Memory B cell (primary cell): ENCODE results near the gene CASP7.

ENCODE experiments used
- ATAC-seq: fragments of 150-1000 bp; cut with Tn5 transposase; 2 replicates; pipeline ENCODE4 v1.10.0; 2021; ENCODE audit warnings: low read depth, mild to moderate bottlenecking, moderate library complexity
- DNase-seq, 2 donors: peaks; one replicate each; pipeline ENCODE4 v3.0.0; 2022; ENCODE audit warnings: low spot score in 2 of 2
- H3K27ac Mint-ChIP-seq: one replicate; pipeline ENCODE4 v1.8.0; 2022; ENCODE audit warnings: mild to moderate bottlenecking, moderate library complexity, mixed read lengths
- H3K27me3 Mint-ChIP-seq: one replicate; pipeline ENCODE4 v1.8.0; 2022; ENCODE audit warnings: mixed read lengths
- H3K36me3 Mint-ChIP-seq: one replicate; pipeline ENCODE4 v1.8.0; 2022; ENCODE audit warnings: mild to moderate bottlenecking, mixed read lengths
- H3K4me1 Mint-ChIP-seq: one replicate; pipeline ENCODE4 v1.8.0; 2022; ENCODE audit warnings: mixed read lengths
- H3K4me3 Mint-ChIP-seq: one replicate; pipeline ENCODE4 v1.8.0; 2022; ENCODE audit warnings: mild to moderate bottlenecking, moderate library complexity, mixed read lengths
- H3K9me3 Mint-ChIP-seq: one replicate; pipeline ENCODE4 v1.8.0; 2022; ENCODE audit warnings: mixed read lengths

CASP7 gene

GRCh38 chr10:113712024-113712423, 32.3 kb downstream of the CASP7 start:
- Mint-ChIP-seq H3K9me3 (no peaks in the 10 kb centered on the region), H3K27ac (no peak overlapping the region), H3K27me3 (no peaks in the 10 kb centered on the region), H3K4me1 (peaks cover 25% of the 10 kb centered on the region), H3K4me3 (no peak overlapping the region), H3K36me3 (peaks cover 33% of the 10 kb centered on the region)
- no peak for ATAC-seq
- no peak for DNase-seq

- Mint-ChIP-seq H3K27ac (no peak overlapping the region), H3K36me3 (peaks cover 34% of the 10 kb centered on the region), H3K27me3 (no peaks in the 10 kb centered on the region), H3K4me3 (no peak overlapping the region), H3K9me3 (no peaks in the 10 kb centered on the region), H3K4me1 (peaks cover 23% of the 10 kb centered on the region)
- ATAC-seq (no peak), DNase-seq (no peak)
Measured at GRCh38 chr10:113712755-113713639, 33.3 kb downstream of the CASP7 start.

GRCh38 chr10:113713640-113713982, 33.9 kb downstream of the CASP7 start:
- ATAC-seq (no peak), DNase-seq (no peak)
- H3K36me3 Mint-ChIP-seq, result peaks cover 34% of the 10 kb centered on the region
- H3K9me3 Mint-ChIP-seq, result no peaks in the 10 kb centered on the region
- H3K27ac Mint-ChIP-seq, result no peak overlapping the region
- no peaks in the 10 kb centered on the region for H3K27me3 Mint-ChIP-seq
- no peak overlapping the region for H3K4me3 Mint-ChIP-seq
- peaks cover 21% of the 10 kb centered on the region for H3K4me1 Mint-ChIP-seq

GRCh38 chr10:113716109-113716910, 36.6 kb downstream of the CASP7 start:
- ATAC-seq, result no peak
- Mint-ChIP-seq H3K9me3 (no peaks in the 10 kb centered on the region), H3K4me3 (no peak overlapping the region), H3K27ac (peak overlapping the region; percentile 45), H3K27me3 (no peaks in the 10 kb centered on the region), H3K36me3 (peaks cover 46% of the 10 kb centered on the region), H3K4me1 (peaks cover 15% of the 10 kb centered on the region)
- DNase-seq, result no peak

GRCh38 chr10:113718969-113719822, 39.5 kb downstream of the CASP7 start:
- no peaks in the 10 kb centered on the region for H3K27me3 Mint-ChIP-seq
- no peak overlapping the region for H3K27ac Mint-ChIP-seq
- no peaks in the 10 kb centered on the region for H3K9me3 Mint-ChIP-seq
- peaks cover 41% of the 10 kb centered on the region for H3K36me3 Mint-ChIP-seq
- no peak overlapping the region for H3K4me3 Mint-ChIP-seq
- ATAC-seq (no peak), DNase-seq (no peak)
- peaks cover 9% of the 10 kb centered on the region for H3K4me1 Mint-ChIP-seq

GRCh38 chr10:113720386-113720785, 40.7 kb downstream of the CASP7 start:
- H3K36me3 Mint-ChIP-seq, result peaks cover 44% of the 10 kb centered on the region
- no peak overlapping the region for H3K27ac Mint-ChIP-seq
- no peak overlapping the region for H3K4me3 Mint-ChIP-seq
- H3K27me3 Mint-ChIP-seq, result no peaks in the 10 kb centered on the region
- DNase-seq (no peak), ATAC-seq (no peak)
- H3K9me3 Mint-ChIP-seq, result no peaks in the 10 kb centered on the region
- peaks cover 9% of the 10 kb centered on the region for H3K4me1 Mint-ChIP-seq

GRCh38 chr10:113732160-113732881, 52.6 kb downstream of the CASP7 start:
- Mint-ChIP-seq H3K4me1 (no peaks in the 10 kb centered on the region), H3K4me3 (no peak overlapping the region), H3K9me3 (no peaks in the 10 kb centered on the region), H3K27ac (no peak overlapping the region), H3K36me3 (peaks cover 28% of the 10 kb centered on the region), H3K27me3 (no peaks in the 10 kb centered on the region)
- DNase-seq (no peak), ATAC-seq (no peak)

GRCh38 chr10:113732966-113733365, 53.3 kb downstream of the CASP7 start:
- ATAC-seq (no peak), DNase-seq (no peak)
- no peaks in the 10 kb centered on the region for H3K9me3 Mint-ChIP-seq
- peaks cover 24% of the 10 kb centered on the region for H3K36me3 Mint-ChIP-seq
- H3K4me1 Mint-ChIP-seq, result no peaks in the 10 kb centered on the region
- no peak overlapping the region for H3K4me3 Mint-ChIP-seq
- no peaks in the 10 kb centered on the region for H3K27me3 Mint-ChIP-seq
- H3K27ac Mint-ChIP-seq, result no peak overlapping the region

- no peaks in the 10 kb centered on the region for H3K9me3 Mint-ChIP-seq
- no peaks in the 10 kb centered on the region for H3K4me1 Mint-ChIP-seq
- H3K4me3 Mint-ChIP-seq, result no peak overlapping the region
- H3K36me3 Mint-ChIP-seq, result peaks cover 17% of the 10 kb centered on the region
- H3K27ac Mint-ChIP-seq, result no peak overlapping the region
- no peaks in the 10 kb centered on the region for H3K27me3 Mint-ChIP-seq
- ATAC-seq (no peak), DNase-seq (no peak)
Measured at GRCh38 chr10:113733635-113734034, 53.9 kb downstream of the CASP7 start.

GRCh38 chr10:113735913-113736312, 56.2 kb downstream of the CASP7 start:
- no peak overlapping the region for H3K27ac Mint-ChIP-seq

GRCh38 chr10:113736576-113736975, 56.9 kb downstream of the CASP7 start:
- ATAC-seq (no peak), DNase-seq (no peak)
- peaks cover 7% of the 10 kb centered on the region for H3K27me3 Mint-ChIP-seq
- no peak overlapping the region for H3K27ac Mint-ChIP-seq
- peaks cover 5% of the 10 kb centered on the region for H3K36me3 Mint-ChIP-seq
- H3K4me3 Mint-ChIP-seq, result no peak overlapping the region
- H3K9me3 Mint-ChIP-seq, result peaks cover 3% of the 10 kb centered on the region
- no peaks in the 10 kb centered on the region for H3K4me1 Mint-ChIP-seq

More at GRCh38 chr10:113735913-113736312, 56.2 kb downstream of the CASP7 start:
- Mint-ChIP-seq H3K27me3 (peaks cover 7% of the 10 kb centered on the region), H3K36me3 (peaks cover 5% of the 10 kb centered on the region), H3K9me3 (peaks cover 3% of the 10 kb centered on the region), H3K4me1 (no peaks in the 10 kb centered on the region), H3K4me3 (no peak overlapping the region)
- ATAC-seq, result no peak
- no peak for DNase-seq

GRCh38 chr10:113739031-113739430, 59.3 kb downstream of the CASP7 start:
- H3K9me3 Mint-ChIP-seq, result peaks cover 3% of the 10 kb centered on the region
- no peak overlapping the region for H3K4me3 Mint-ChIP-seq
- ATAC-seq (no peak), DNase-seq (no peak)
- H3K4me1 Mint-ChIP-seq, result peaks cover 2% of the 10 kb centered on the region
- peaks cover 10% of the 10 kb centered on the region for H3K27me3 Mint-ChIP-seq
- H3K27ac Mint-ChIP-seq, result no peak overlapping the region
- peaks cover 4% of the 10 kb centered on the region for H3K36me3 Mint-ChIP-seq

- Mint-ChIP-seq H3K27me3 (peaks cover 13% of the 10 kb centered on the region), H3K36me3 (peaks cover 4% of the 10 kb centered on the region), H3K27ac (no peak overlapping the region), H3K9me3 (peaks cover 3% of the 10 kb centered on the region), H3K4me1 (peaks cover 2% of the 10 kb centered on the region), H3K4me3 (no peak overlapping the region)
- DNase-seq, result no peak
- ATAC-seq, result no peak
Measured at GRCh38 chr10:113739577-113739976, 59.9 kb downstream of the CASP7 start.
